T-helper 1 cell treated with Interleukin-12 subunit alpha and Interleukin-12 subunit beta and Interleukin-4 antibody, amounts not matched to agents 30 μg/mL and 1 μg/mL, for 36 hours (primary cell): ENCODE data around the gene PUS7.
A peak's percentile ranks its signal among the peaks of the same experiment; 100 is the strongest.
"Not testable (repeated sequence)": the region's sequence is repeated elsewhere in the genome, so short reads cannot be mapped to it uniquely, and the experiment has no call there.

Experiments
- H3K27ac Mint-ChIP-seq: one replicate; pipeline ENCODE4 v1.8.0; 2021; ENCODE audit warnings: mild to moderate bottlenecking, mixed read lengths
- H3K27me3 Mint-ChIP-seq: one replicate; pipeline ENCODE4 v1.8.0; 2021; ENCODE audit warnings: low read depth, mixed read lengths
- H3K36me3 Mint-ChIP-seq: one replicate; pipeline ENCODE4 v1.8.0; 2021; ENCODE audit warnings: low read depth, mixed read lengths
- H3K4me1 Mint-ChIP-seq: one replicate; pipeline ENCODE4 v1.8.0; 2021; ENCODE audit warnings: low read depth, mixed read lengths
- H3K4me3 Mint-ChIP-seq: one replicate; pipeline ENCODE4 v1.8.0; 2021; ENCODE audit warnings: mild to moderate bottlenecking, moderate library complexity, mixed read lengths
- H3K9me3 Mint-ChIP-seq: one replicate; pipeline ENCODE4 v1.8.0; 2021; ENCODE audit warnings: mixed read lengths

PUS7 gene

GRCh38 chr7:105521717-105522463, at the start of gene PUS7:
Gene PUS7 (minus strand): TSS chr7:105522271. CDS start chr7:105508512, 13,759 bp downstream.
- H3K36me3 Mint-ChIP-seq, result peaks cover 5% of the 10 kb centered on the region
- H3K9me3 Mint-ChIP-seq, result no peaks in the 10 kb centered on the region
- no peaks in the 10 kb centered on the region for H3K27me3 Mint-ChIP-seq
- peak within 1 kb of the TSS; percentile 94 for H3K27ac Mint-ChIP-seq
- H3K4me1 Mint-ChIP-seq, result peaks cover 10% of the 10 kb centered on the region
- H3K4me3 Mint-ChIP-seq, result peak within 1 kb of the TSS; percentile 97

- Mint-ChIP-seq H3K36me3 (peaks cover 26% of the 10 kb centered on the region), H3K27ac (no peak overlapping the region), H3K9me3 (no peaks in the 10 kb centered on the region), H3K4me3 (no peak overlapping the region), H3K27me3 (no peaks in the 10 kb centered on the region), H3K4me1 (no peaks in the 10 kb centered on the region)
Observed at GRCh38 chr7:105567821-105568220, 45.8 kb upstream of the PUS7 start.

- Mint-ChIP-seq H3K27me3 (no peaks in the 10 kb centered on the region), H3K4me3 (no peak overlapping the region), H3K9me3 (no peaks in the 10 kb centered on the region), H3K36me3 (peaks cover 25% of the 10 kb centered on the region), H3K27ac (no peak overlapping the region), H3K4me1 (no peaks in the 10 kb centered on the region)
Observed at GRCh38 chr7:105567024-105567423, 45.0 kb upstream of the PUS7 start.

GRCh38 chr7:105565190-105565589, 43.1 kb upstream of the PUS7 start:
- Mint-ChIP-seq H3K27me3 (no peaks in the 10 kb centered on the region), H3K27ac (no peak overlapping the region), H3K36me3 (peaks cover 23% of the 10 kb centered on the region), H3K4me1 (no peaks in the 10 kb centered on the region), H3K9me3 (no peaks in the 10 kb centered on the region), H3K4me3 (no peak overlapping the region)

GRCh38 chr7:105559926-105560325, 37.9 kb upstream of the PUS7 start:
- H3K4me1 Mint-ChIP-seq, result no peaks in the 10 kb centered on the region
- no peak overlapping the region for H3K27ac Mint-ChIP-seq
- H3K36me3 Mint-ChIP-seq, result peaks cover 19% of the 10 kb centered on the region
- no peak overlapping the region for H3K4me3 Mint-ChIP-seq
- no peaks in the 10 kb centered on the region for H3K9me3 Mint-ChIP-seq
- H3K27me3 Mint-ChIP-seq, result no peaks in the 10 kb centered on the region

GRCh38 chr7:105538339-105538738, 16.3 kb upstream of the PUS7 start:
- H3K27ac Mint-ChIP-seq, result no peak overlapping the region
- H3K4me3 Mint-ChIP-seq, result no peak overlapping the region
- peaks cover 22% of the 10 kb centered on the region for H3K36me3 Mint-ChIP-seq
- no peaks in the 10 kb centered on the region for H3K27me3 Mint-ChIP-seq
- H3K9me3 Mint-ChIP-seq, result no peaks in the 10 kb centered on the region
- H3K4me1 Mint-ChIP-seq, result peaks cover 14% of the 10 kb centered on the region

- H3K27me3 Mint-ChIP-seq, result no peaks in the 10 kb centered on the region
- peak overlapping the region; percentile 89 for H3K27ac Mint-ChIP-seq
- H3K9me3 Mint-ChIP-seq, result no peaks in the 10 kb centered on the region
- H3K4me3 Mint-ChIP-seq, result peak overlapping the region; percentile 94
- peaks cover 9% of the 10 kb centered on the region for H3K36me3 Mint-ChIP-seq
- H3K4me1 Mint-ChIP-seq, result peaks cover 25% of the 10 kb centered on the region
Observed at GRCh38 chr7:105532709-105533460, 10.8 kb upstream of the PUS7 start.

- Mint-ChIP-seq H3K27me3 (no peaks in the 10 kb centered on the region), H3K27ac (peak within 1 kb of the TSS; percentile 89), H3K9me3 (no peaks in the 10 kb centered on the region), H3K4me3 (peak within 1 kb of the TSS; percentile 94), H3K36me3 (peaks cover 8% of the 10 kb centered on the region), H3K4me1 (peaks cover 25% of the 10 kb centered on the region)
Observed at GRCh38 chr7:105531792-105532671, 10.0 kb upstream of the PUS7 start, which contains the start of gene RINT1. Gene RINT1 (plus strand): TSS chr7:105532201. CDS start chr7:105532316, 115 bp downstream.

GRCh38 chr7:105530546-105530945, 8.5 kb upstream of the PUS7 start:
- Mint-ChIP-seq H3K36me3 (peaks cover 6% of the 10 kb centered on the region), H3K27me3 (no peaks in the 10 kb centered on the region)

GRCh38 chr7:105530126-105530525, 8.1 kb upstream of the PUS7 start:
- H3K27me3 Mint-ChIP-seq, result no peaks in the 10 kb centered on the region
- H3K4me3 Mint-ChIP-seq, result peak overlapping the region; percentile 46
- H3K9me3 Mint-ChIP-seq, result no peaks in the 10 kb centered on the region
- H3K27ac Mint-ChIP-seq, result no peak overlapping the region
- peaks cover 23% of the 10 kb centered on the region for H3K4me1 Mint-ChIP-seq
- H3K36me3 Mint-ChIP-seq, result peaks cover 6% of the 10 kb centered on the region

More at GRCh38 chr7:105530546-105530945, 8.5 kb upstream of the PUS7 start:
- H3K27ac Mint-ChIP-seq, result no peak overlapping the region
- H3K4me3 Mint-ChIP-seq, result peak overlapping the region; percentile 46
- H3K9me3 Mint-ChIP-seq, result no peaks in the 10 kb centered on the region
- peaks cover 23% of the 10 kb centered on the region for H3K4me1 Mint-ChIP-seq

GRCh38 chr7:105527737-105528136, 5.7 kb upstream of the PUS7 start:
- H3K36me3 Mint-ChIP-seq, H3K9me3 Mint-ChIP-seq, H3K27me3 Mint-ChIP-seq, H3K27ac Mint-ChIP-seq, H3K4me3 Mint-ChIP-seq: not testable (repeated sequence)
- H3K4me1 Mint-ChIP-seq, result peaks cover 13% of the 10 kb centered on the region

- Mint-ChIP-seq H3K27me3 (no peaks in the 10 kb centered on the region), H3K4me3 (no peak overlapping the region), H3K27ac (no peak overlapping the region), H3K4me1 (peaks cover 11% of the 10 kb centered on the region), H3K36me3 (peaks cover 1% of the 10 kb centered on the region), H3K9me3 (no peaks in the 10 kb centered on the region)
Observed at GRCh38 chr7:105524840-105525239, 2.8 kb upstream of the PUS7 start.

GRCh38 chr7:105524423-105524822, 2.4 kb upstream of the PUS7 start:
- H3K9me3 Mint-ChIP-seq, H3K27me3 Mint-ChIP-seq, H3K4me3 Mint-ChIP-seq, H3K27ac Mint-ChIP-seq, H3K36me3 Mint-ChIP-seq: not testable (repeated sequence)
- peaks cover 11% of the 10 kb centered on the region for H3K4me1 Mint-ChIP-seq

- H3K4me3 Mint-ChIP-seq, result peak overlapping the region; percentile 97
- peaks cover 5% of the 10 kb centered on the region for H3K36me3 Mint-ChIP-seq
- H3K27ac Mint-ChIP-seq, result peak overlapping the region; percentile 94
- H3K27me3 Mint-ChIP-seq, result no peaks in the 10 kb centered on the region
- H3K9me3 Mint-ChIP-seq, result no peaks in the 10 kb centered on the region
- H3K4me1 Mint-ChIP-seq, result peaks cover 11% of the 10 kb centered on the region
Observed at GRCh38 chr7:105521027-105521716, 899 bp downstream of the PUS7 start.
